Fibroblast of pulmonary artery (primary cell): ENCODE measurements around the gene FMN1.
A peak's percentile ranks its signal among the peaks of the same experiment; 100 is the strongest.

ENCODE experiments used
- DNase-seq: peaks from one replicate; pipeline ENCODE4 v3.0.0-alpha.2; 2010; ENCODE audit warnings: low read depth
- H3K4me3 ChIP-seq: replicated peaks from 2 replicates; pipeline ENCODE4 v1.5.1; 2011; ENCODE audit warnings: low read depth, mild to moderate bottlenecking, control low read depth, low read length, moderate library complexity
- CTCF ChIP-seq: IDR thresholded peaks from 2 replicates; pipeline ENCODE4 v1.5.1; 2011; ENCODE audit warnings: mild to moderate bottlenecking, control low read depth, low read length, inconsistent platforms; ENCODE audit errors: missing control alignments

The FMN1 gene

GRCh38 chr15:33068007-33068481 is 126.5 kb downstream of the FMN1 start:
- DNase-seq: no peak
- no peak overlapping the region for H3K4me3 ChIP-seq

GRCh38 chr15:33067456-33067855 is 127.1 kb downstream of the FMN1 start:
- no peak overlapping the region for H3K4me3 ChIP-seq
- no peak for TF ChIP-seq CTCF
- DNase-seq: peak; percentile 19

More at GRCh38 chr15:33068007-33068481, 126.5 kb downstream of the FMN1 start:
- TF ChIP-seq CTCF: no peak

GRCh38 chr15:33066584-33066983 is 127.9 kb downstream of the FMN1 start:
- no peak for TF ChIP-seq CTCF
- H3K4me3 ChIP-seq: no peak overlapping the region
- no peak for DNase-seq

GRCh38 chr15:33064878-33065277 is 129.6 kb downstream of the FMN1 start:
- peak; percentile 17 for DNase-seq
- TF ChIP-seq CTCF: no peak
- no peak overlapping the region for H3K4me3 ChIP-seq

- TF ChIP-seq CTCF: no peak
- DNase-seq: peak; percentile 9
- H3K4me3 ChIP-seq: no peak overlapping the region
Observed at GRCh38 chr15:33059184-33059583, 135.3 kb downstream of the FMN1 start.

- TF ChIP-seq CTCF: no peak
- H3K4me3 ChIP-seq: no peak overlapping the region
Observed at GRCh38 chr15:33057845-33058244, 136.7 kb downstream of the FMN1 start.

GRCh38 chr15:33055962-33056361 is 138.6 kb downstream of the FMN1 start:
- DNase-seq: no peak
- no peak overlapping the region for H3K4me3 ChIP-seq
- TF ChIP-seq CTCF: no peak

More at GRCh38 chr15:33057845-33058244, 136.7 kb downstream of the FMN1 start:
- no peak for DNase-seq
